Neural crest cell (in vitro differentiated cells): ENCODE data around the gene PEAK1. TPM values are rescaled to one million over a fixed set of nuclear protein-coding genes. Genes with fewer than 3 reads are reported as not detected.
A peak's percentile ranks its signal among the peaks of the same experiment; 100 is the strongest.

Experiments
- DNase-seq: peaks from one replicate; pipeline ENCODE4 v3.0.0; 2021; ENCODE audit warnings: low read depth, mixed read lengths, low spot score
- H3K27ac Mint-ChIP-seq: one replicate; pipeline ENCODE4 v1.8.0; 2021; ENCODE audit warnings: mild to moderate bottlenecking, mixed read lengths; ENCODE audit not compliant: unreplicated experiment
- H3K27me3 Mint-ChIP-seq: 2 replicates; pipeline ENCODE4 v1.8.0; 2021; ENCODE audit warnings: low read depth, mild to moderate bottlenecking, mixed read lengths
- H3K36me3 Mint-ChIP-seq: 2 replicates; pipeline ENCODE4 v1.8.0; 2021; ENCODE audit warnings: low read depth, mild to moderate bottlenecking, mixed read lengths
- H3K4me1 Mint-ChIP-seq: 2 replicates; pipeline ENCODE4 v1.8.0; 2021; ENCODE audit warnings: mixed read lengths
- H3K4me3 Mint-ChIP-seq: one replicate; pipeline ENCODE4 v1.8.0; 2021; ENCODE audit warnings: mild to moderate bottlenecking, mixed read lengths
- H3K9me3 Mint-ChIP-seq: 2 replicates; pipeline ENCODE4 v1.8.0; 2021; ENCODE audit warnings: mixed read lengths
- total RNA-seq: library from RNA; stranded (reverse); gene quantifications from 2 replicates; pipeline ENCODE4 v1.2.1, GENCODE V29; 2021
- TF ChIP-seq, protein P1 (sequence below): fragments of 200-600 bp; sonication (generic); conservative IDR thresholded peaks from 2 replicates; pipeline ENCODE4 v1.5.0; 2021; ENCODE audit warnings: antibody characterized with exemption, mild to moderate bottlenecking

The PEAK1 gene
- total RNA-seq, 1 donor from 2014 or later, result 26.0 TPM

DNA sequence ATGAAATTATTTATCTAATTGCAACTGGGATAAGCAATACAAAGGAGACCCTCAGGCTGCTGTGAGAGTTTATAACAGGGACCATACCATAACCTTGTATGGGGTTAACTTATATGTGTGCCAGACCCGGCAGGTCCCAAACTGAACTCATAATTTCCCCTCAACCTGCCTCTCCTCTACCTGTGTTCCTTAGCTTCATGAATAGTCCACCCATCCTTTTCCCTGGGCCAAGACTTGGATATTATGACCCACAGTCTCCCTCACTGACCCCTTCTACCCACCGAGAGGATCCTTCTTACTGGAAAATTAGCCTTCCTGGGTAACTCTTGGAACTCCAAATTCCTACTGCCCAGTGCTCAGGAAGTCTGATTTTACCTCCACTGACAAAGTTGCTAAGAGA, 345.6 kb downstream of the PEAK1 start:
- Mint-ChIP-seq H3K36me3 (peaks cover 2% of the 10 kb centered on the region), H3K27ac (no peak overlapping the region), H3K4me1 (peaks cover 20% of the 10 kb centered on the region), H3K27me3 (no peaks in the 10 kb centered on the region), H3K9me3 (no peaks in the 10 kb centered on the region), H3K4me3 (peak overlapping the region; percentile 26)
- TF ChIP-seq, protein P1, sequence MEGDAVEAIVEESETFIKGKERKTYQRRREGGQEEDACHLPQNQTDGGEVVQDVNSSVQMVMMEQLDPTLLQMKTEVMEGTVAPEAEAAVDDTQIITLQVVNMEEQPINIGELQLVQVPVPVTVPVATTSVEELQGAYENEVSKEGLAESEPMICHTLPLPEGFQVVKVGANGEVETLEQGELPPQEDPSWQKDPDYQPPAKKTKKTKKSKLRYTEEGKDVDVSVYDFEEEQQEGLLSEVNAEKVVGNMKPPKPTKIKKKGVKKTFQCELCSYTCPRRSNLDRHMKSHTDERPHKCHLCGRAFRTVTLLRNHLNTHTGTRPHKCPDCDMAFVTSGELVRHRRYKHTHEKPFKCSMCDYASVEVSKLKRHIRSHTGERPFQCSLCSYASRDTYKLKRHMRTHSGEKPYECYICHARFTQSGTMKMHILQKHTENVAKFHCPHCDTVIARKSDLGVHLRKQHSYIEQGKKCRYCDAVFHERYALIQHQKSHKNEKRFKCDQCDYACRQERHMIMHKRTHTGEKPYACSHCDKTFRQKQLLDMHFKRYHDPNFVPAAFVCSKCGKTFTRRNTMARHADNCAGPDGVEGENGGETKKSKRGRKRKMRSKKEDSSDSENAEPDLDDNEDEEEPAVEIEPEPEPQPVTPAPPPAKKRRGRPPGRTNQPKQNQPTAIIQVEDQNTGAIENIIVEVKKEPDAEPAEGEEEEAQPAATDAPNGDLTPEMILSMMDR, result no peak
- DNase-seq, result no peak

DNA sequence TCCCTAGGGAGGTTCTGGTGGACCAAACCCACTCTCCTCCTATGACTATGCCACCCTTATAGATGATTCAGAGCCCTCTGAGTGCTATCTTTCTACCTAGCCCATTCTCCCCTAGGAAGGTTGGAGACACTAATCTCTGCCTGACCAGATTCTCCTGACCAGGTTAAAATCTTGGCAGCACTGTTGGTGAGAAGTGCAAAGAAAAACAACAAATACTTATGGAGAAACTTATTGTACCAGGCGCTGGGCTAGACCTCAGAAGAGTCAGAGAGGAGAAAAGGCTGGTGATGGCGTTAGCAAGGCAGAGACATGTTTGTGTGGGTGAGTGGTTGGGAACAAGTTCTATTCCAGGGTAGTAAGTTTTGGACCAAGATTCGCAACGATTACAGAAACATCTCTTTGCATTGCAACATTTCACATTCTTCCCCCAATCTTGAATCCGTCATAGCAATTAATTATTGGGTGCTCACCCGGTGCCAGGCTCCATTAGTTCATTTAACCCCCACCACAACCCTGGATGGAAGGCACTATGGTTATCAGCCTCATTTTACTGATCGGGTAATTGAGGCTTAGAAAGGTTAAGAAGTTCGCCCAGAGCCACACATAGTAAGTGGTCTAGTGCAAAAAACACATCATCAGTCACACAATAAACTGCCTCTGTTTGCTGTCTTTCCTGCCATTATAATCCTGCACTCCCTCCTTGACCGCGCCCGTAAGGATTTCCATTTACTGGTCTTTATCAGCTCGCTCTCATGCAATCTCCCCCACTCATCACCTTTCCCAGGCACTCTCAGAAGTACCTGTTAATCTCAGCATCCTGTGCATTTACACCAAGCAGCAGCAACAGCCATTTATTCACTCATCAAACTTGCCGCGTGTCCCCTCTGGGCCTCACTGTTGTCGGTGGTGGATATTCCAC, 348.3 kb downstream of the PEAK1 start:
- peaks cover 44% of the 10 kb centered on the region for H3K4me1 Mint-ChIP-seq
- H3K27me3 Mint-ChIP-seq, result no peaks in the 10 kb centered on the region
- H3K27ac Mint-ChIP-seq, result peak overlapping the region; percentile 21
- TF ChIP-seq, protein P1, result no peak
- DNase-seq, result no peak
- peak overlapping the region; percentile 83 for H3K4me3 Mint-ChIP-seq
- H3K9me3 Mint-ChIP-seq, result no peaks in the 10 kb centered on the region
- H3K36me3 Mint-ChIP-seq, result peaks cover 2% of the 10 kb centered on the region

DNA sequence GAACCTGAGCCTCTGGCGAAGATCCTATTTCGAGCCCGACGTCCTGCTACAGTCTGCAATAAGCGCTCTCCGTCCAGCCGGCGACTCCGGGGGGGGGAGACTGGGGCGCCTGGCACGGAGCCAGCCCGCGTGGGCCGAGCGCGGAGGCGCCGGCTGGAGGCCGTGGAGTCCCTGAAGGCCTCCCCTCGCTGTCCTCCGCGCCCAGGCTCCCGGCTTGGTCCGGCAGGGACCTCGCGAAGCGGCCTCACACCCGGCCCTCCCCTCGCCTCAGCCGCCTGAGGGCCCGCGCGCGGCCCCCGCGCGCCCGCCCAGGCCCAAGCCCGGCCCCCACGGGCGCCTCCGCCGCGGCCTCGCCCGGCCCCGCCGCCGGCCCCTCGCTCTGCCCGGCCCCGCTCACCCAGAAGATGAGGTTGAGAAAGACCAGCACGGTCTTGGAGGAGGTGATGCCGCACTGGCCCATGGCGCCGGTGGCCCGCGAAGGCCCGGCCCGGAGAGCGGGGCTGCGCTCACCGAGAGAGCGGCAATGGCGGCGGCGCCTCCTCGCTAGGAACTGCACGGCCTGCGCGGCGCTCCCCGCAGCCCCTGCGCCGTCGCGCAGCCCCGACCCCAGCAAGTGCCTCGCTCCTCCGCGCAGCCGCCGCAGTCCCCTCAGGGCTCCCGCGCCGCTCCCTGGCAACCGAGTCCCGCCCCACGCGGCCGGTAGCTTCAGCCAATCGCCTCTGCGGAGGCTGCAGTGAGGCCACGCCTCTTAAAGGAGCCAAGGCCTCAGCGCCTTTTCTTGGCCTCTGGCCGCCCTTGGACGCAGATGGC, 349.2 kb downstream of the PEAK1 start, which contains the start of gene TSPAN3:
Gene TSPAN3 (minus strand): TSS at position 615 of the 810 bp plus-strand sequence. CDS start 155 bp downstream, at position 460.
- H3K27ac Mint-ChIP-seq, result peak within 1 kb of the TSS; percentile 94
- peaks cover 2% of the 10 kb centered on the region for H3K36me3 Mint-ChIP-seq
- peak within 1 kb of the TSS; percentile 92 for H3K4me3 Mint-ChIP-seq
- no peaks in the 10 kb centered on the region for H3K27me3 Mint-ChIP-seq
- peak; percentile 92 for DNase-seq
- H3K9me3 Mint-ChIP-seq, result no peaks in the 10 kb centered on the region
- peaks cover 46% of the 10 kb centered on the region for H3K4me1 Mint-ChIP-seq
- TF ChIP-seq, protein P1, result no peak

DNA sequence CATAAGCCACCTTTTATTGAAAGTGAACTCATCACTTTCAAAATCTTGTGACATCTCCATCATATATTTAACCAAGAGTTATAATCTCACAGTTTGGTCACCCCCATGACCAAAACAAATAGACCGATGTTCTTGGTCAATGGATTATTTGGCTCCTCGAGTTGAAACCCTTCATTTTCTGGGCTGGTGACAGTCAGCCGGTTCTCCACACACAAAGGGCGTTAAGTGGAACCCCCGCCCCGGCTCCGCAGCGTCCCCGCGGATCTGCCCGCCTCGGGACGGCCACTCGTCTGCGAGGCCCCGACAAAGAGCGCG, 349.8 kb downstream of the PEAK1 start:
- H3K4me3 Mint-ChIP-seq, result peak overlapping the region; percentile 92
- H3K36me3 Mint-ChIP-seq, result peaks cover 2% of the 10 kb centered on the region
- H3K4me1 Mint-ChIP-seq, result peaks cover 47% of the 10 kb centered on the region
- H3K27ac Mint-ChIP-seq, result peak overlapping the region; percentile 94
- no peaks in the 10 kb centered on the region for H3K9me3 Mint-ChIP-seq
- peak; percentile 17 for DNase-seq
- TF ChIP-seq, protein P1, result no peak
- H3K27me3 Mint-ChIP-seq, result no peaks in the 10 kb centered on the region

DNA sequence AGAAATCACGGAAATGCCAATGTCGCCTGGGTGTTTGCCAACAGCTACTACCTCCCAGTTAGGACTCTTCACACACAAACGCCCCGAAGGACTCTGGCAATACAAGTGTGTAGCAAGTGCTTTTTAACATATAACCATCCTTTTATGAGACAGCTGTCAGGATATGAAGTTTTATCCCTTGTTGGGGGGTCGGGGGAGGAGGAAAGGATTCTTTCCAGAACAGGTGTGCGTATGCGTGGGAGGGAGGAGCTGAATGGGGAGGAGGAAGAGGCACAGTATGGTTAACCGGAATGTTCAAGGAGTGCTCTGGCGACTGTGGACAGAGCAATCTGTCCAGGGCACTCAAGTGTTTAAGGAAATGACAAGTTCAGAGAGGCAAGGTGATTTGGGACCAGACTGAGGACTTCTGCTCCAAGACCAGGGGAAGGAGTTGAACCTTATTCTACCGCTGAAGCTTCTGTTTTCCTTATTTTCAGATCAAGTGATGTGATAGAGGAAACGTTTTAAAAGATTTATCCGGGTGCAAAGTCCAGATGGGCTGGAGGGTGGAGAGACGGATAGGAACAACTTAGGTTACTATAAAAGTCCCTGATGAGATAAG, 350.3 kb downstream of the PEAK1 start:
- peak overlapping the region; percentile 92 for H3K4me3 Mint-ChIP-seq
- H3K4me1 Mint-ChIP-seq, result peaks cover 51% of the 10 kb centered on the region
- TF ChIP-seq, protein P1, result no peak
- peaks cover 2% of the 10 kb centered on the region for H3K36me3 Mint-ChIP-seq
- H3K9me3 Mint-ChIP-seq, result no peaks in the 10 kb centered on the region
- DNase-seq, result no peak
- H3K27ac Mint-ChIP-seq, result peak overlapping the region; percentile 91
- no peaks in the 10 kb centered on the region for H3K27me3 Mint-ChIP-seq
